Spleen (tissue), 7 donors: Measurements from ENCODE around the gene SLC4A2.

ENCODE experiments used
- POLR2AphosphoS5 ChIP-seq, 3 donors: sonication (generic); formaldehyde crosslinking; IDR thresholded peaks; one replicate each; pipeline ENCODE4 v1.5.1; 2017; ENCODE audit warnings: antibody characterized with exemption in 3 of 3
- TF ChIP-seq, protein P1 (sequence below), 11 experiments: fragments of 200-600 bp in 7 of 11; fragments of 450-650 bp in 4 of 11; sonication (generic) in 4 of 11; IDR thresholded peaks in 8 of 11; conservative IDR thresholded peaks in 3 of 11; 1 replicate in 7 of 11; 2 replicates in 4 of 11; pipeline versions ENCODE4 v1.4.0 to v1.8.0; 2016 to 2021; ENCODE audit warnings: antibody characterized with exemption in 11 of 11, inconsistent platforms in 4 of 11, mild to moderate bottlenecking in 1 of 11
- donor health status: DM: no; HTN: no; CAD: no; lungs with moderate emphysema.
- donor health status: DM: no; HTN: no; CAD: no.
- donor health status: DM: no; HTN: no; CAD: no.

DNA sequence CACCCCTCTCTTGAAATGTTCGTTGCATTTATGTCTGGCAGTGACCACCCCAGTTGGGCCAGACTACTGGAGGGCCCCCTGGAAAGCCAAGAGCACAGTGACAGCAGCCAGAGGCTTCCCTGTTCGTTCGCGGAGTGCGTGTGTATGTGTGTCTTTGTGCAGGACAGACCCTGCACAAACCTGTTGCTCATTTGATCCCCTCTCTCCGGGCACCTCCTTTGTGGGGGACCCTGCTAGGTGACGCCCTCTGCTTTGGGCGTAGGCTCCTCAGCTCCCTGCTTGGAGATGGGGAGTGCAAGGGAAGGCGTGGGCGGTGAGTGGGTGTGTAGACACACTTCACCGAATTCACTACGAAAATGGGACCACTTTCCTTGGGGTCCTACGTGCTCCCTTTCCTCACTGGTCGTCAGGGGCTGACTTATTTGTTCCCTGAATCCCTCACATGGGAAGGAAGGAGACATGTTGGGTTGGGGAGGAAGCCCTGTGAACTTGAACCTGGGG, 65.6 kb downstream of the SLC4A2 start:
- TF ChIP-seq, protein P1, sequence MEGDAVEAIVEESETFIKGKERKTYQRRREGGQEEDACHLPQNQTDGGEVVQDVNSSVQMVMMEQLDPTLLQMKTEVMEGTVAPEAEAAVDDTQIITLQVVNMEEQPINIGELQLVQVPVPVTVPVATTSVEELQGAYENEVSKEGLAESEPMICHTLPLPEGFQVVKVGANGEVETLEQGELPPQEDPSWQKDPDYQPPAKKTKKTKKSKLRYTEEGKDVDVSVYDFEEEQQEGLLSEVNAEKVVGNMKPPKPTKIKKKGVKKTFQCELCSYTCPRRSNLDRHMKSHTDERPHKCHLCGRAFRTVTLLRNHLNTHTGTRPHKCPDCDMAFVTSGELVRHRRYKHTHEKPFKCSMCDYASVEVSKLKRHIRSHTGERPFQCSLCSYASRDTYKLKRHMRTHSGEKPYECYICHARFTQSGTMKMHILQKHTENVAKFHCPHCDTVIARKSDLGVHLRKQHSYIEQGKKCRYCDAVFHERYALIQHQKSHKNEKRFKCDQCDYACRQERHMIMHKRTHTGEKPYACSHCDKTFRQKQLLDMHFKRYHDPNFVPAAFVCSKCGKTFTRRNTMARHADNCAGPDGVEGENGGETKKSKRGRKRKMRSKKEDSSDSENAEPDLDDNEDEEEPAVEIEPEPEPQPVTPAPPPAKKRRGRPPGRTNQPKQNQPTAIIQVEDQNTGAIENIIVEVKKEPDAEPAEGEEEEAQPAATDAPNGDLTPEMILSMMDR (IDR thresholded peaks at IDR 0.05 in 8 of 11, conservative IDR thresholded peaks at IDR 0.05 in 3 of 11) = no peak
- no peak for TF ChIP-seq POLR2AphosphoS5 (IDR thresholded peaks at IDR 0.05)
